NCI-H748 (cell line): ENCODE data around the gene TRIM63.

Source experiments
- DNase-seq: peaks from one replicate; lab custom pipeline; 2025; ENCODE audit not compliant: unreplicated experiment; lab: John Stamatoyannopoulos, UW

TRIM63 gene

GRCh38 chr1:26058052-26058595 lies 9.3 kb downstream of the TRIM63 start:
- no peak for DNase-seq

- no peak for DNase-seq
Measured at GRCh38 chr1:26057189-26057588, 10.2 kb downstream of the TRIM63 start.

GRCh38 chr1:26055041-26055440 lies 12.4 kb downstream of the TRIM63 start:
- no peak for DNase-seq

- DNase-seq: no peak
Measured at GRCh38 chr1:26053718-26054560, 13.5 kb downstream of the TRIM63 start.

- no peak for DNase-seq
Measured at GRCh38 chr1:26050248-26050640, 17.2 kb downstream of the TRIM63 start.

DNA sequence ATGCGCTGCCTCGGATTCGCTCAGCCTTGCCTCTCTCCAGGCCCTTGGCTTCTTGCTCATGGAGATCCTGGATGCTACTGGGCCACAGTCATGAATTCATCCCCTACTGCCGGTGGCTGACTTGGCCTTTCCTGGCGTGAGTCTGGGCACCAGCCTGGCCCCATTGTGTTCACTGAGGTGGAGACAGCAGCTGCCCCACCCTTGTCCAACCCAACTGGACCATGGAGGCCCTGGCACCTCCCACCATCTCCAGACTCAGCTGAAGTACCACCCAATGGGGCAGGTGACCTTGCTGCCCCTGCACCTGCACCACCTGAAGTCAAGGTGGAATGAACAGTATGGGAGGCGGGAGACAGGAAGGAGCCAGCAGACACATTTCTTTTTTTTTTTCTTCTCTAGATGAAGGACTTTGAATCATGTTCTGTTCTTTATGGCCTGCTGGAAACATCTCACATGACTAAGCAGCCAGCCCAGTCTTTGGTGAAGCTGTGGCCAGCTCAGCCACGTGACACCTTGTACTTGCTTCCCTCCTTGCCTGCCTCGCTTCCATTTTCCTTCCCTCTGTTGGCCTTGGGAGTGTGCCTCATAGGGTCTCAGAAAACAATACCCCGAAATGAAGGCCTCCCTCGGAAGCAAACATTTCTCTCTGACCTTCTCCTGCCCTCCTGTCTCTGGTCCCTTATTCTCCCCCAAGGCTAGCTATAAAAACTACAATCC lies 17.7 kb downstream of the TRIM63 start:
- DNase-seq: no peak

- no peak for DNase-seq
Measured at GRCh38 chr1:26047278-26047874, 20.1 kb downstream of the TRIM63 start.

- DNase-seq: peak; percentile 10
Measured at GRCh38 chr1:26046246-26047095, 21.0 kb downstream of the TRIM63 start.

- DNase-seq: peak; percentile 51
Measured at GRCh38 chr1:26045722-26046245, 21.6 kb downstream of the TRIM63 start, which contains the start of gene SLC30A2. Gene SLC30A2 (minus strand): TSS chr1:26046118. CDS start chr1:26045896, 222 bp downstream.

GRCh38 chr1:26044971-26045721 lies 22.3 kb downstream of the TRIM63 start:
- DNase-seq: no peak

- no peak for DNase-seq
Measured at GRCh38 chr1:26044414-26044813, 23.0 kb downstream of the TRIM63 start.

DNA sequence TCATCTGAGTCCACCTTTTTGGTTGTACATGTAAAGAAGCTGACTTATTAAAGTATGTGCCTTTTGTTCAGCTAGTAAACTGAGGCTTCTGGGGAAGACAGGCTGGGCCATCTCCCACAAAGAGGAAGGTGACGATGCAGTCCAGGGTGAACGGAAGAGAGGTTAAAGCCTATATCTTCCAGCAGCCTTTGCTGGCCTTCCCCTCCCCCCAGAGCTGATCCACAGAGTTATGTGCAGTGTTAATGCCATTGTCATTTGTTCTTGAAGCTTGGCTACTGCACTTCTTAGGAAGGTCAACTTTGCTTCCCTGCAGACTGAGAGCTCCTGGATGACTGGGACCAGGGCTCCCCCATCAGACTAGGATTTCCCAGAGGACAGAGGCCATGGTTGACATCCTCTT lies 23.7 kb downstream of the TRIM63 start:
- DNase-seq: no peak

DNA sequence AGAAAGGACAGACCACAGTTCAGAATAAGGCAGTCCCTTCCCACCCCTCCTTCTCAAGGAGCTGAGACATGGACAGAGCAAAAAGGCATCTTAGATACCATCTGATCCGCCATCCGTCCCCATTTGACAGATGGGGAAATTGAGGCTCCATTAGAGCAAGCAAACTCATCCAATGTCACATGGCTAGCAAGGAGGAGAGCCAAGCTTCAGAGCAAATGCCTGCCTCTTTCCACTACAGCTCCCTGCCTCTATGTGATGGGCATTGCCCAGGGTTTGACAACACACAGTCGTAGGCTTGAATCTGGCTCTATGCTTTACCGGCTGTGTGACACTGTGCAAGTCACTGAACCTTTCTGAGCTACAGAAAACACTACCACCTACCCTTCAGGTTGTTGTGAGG lies 25.5 kb downstream of the TRIM63 start:
- DNase-seq: no peak

DNA sequence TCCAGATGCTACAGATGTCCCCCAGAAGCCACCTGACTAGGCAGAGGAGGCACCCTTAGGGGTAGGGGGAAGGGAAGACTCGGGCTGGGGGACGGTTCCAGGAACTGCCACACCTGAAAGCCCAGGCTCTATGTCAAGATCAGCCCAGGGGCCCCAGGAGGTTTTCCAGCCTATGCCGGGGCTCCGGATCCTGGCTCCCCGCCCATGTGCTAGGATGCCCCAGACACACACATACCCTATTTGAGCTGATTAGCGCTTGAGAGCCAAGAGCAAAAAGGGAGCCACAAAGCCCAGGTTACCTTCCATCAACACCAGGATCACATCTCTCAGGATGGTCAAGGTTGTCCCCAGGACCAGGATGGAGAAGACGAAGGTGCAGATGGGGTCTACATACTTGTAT lies 26.0 kb downstream of the TRIM63 start:
- no peak for DNase-seq

- DNase-seq: no peak
Measured at GRCh38 chr1:26038904-26039303, 28.5 kb downstream of the TRIM63 start.

- no peak for DNase-seq
Measured at GRCh38 chr1:26038477-26038876, 29.0 kb downstream of the TRIM63 start.

DNA sequence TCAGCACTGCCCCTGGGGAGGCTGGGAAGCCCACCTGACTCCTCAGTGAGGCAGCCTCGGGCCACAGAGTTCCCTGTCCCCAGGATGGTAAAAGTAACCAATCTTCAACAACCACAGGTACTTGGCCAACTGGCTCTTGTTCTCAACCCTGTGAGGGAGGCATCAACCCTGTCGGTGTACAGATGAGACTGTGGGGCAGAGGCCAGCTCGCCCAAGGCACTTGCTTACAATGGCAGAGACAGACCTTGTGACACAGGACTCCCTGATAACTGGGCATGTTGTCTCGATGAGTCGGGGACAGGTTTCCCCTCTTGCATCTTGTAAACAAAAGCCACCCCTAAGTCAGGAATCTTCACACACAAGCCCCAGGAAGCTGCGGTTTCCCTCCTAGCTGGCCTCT lies 29.5 kb downstream of the TRIM63 start:
- no peak for DNase-seq

- DNase-seq: no peak
Measured at GRCh38 chr1:26036756-26037281, 30.6 kb downstream of the TRIM63 start.

DNA sequence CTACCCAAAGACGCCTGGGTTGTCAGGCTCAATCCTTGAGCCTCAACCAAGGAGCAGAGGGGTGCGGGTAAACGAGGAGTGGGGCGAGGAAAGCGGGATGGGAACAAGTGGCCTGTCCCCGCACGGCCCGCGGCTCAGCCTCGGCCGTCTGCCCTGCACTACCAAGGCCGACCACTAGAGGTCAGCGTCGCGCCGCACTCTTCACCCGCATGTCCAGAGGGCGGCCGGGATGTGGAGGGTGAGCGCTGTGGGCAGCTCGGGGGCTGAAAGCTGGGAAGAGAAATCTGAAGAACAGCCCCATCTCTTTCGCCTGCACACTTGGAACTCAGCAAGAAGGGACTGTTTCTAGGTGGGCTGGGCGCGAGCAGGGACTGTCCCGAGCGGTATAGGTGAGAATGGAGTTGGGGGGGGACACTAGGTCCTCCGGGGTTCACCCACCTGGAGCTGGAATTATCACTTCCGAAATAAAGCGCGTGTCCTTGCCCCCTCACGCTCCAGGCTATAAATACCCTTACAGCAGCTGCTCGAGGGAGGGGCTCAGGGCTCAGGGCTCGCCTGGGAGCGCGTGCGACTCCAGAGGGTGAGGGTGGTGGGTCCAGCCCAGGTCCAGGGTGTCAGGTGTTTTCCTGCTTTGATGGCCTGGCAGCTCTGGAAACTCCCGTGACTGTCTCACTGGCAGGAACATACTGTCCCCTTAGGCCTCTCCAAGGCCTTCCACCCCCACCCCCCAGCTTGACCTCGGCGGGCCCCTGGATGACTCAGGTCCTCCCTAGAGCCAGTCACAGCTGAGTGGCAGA lies 31.3 kb downstream of the TRIM63 start:
- DNase-seq: peak; percentile 64
